ENCODE measurements around the gene HMGN3. TPM values are rescaled to one million over a fixed set of nuclear protein-coding genes. Genes with fewer than 3 reads are reported as not detected.

The HMGN3 gene
- total and polyA plus RNA-seq, 2 donors (not counting 3 experiments of a cell fraction or from before 2014, with no cell fraction given), result 40.1 to 75.1 TPM

DNA sequence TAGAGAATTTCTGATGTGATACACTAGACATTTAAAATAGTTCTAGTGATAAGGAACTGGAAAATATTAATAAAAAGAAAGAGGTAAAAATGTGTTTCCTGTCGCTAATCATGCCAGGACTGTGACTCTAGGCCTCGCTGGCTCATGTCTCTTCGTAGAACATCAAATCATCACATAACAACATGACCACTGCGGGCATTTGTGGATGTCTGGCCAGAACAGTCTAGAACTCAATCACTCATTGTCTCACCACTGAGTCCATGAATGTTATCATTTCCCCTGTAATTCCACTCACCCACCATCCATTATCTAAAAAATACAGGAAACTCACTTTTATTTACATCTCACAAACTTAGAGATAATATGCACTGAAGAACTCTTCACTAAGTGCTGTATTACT, 3.4 kb downstream of the HMGN3 start:
- intact Hi-C loops (cut with micrococcal nuclease), result loop anchor here (5.0 kb wide), 4 partner anchors 264 to 619 kb away; partner anchors contain the start of gene IRAK1BP1
- no peaks in the 10 kb centered on the region for H3K27me3 ChIP-seq (ENCODE audit: control insufficient read depth in 2 of 2, insufficient read depth in 2 of 2, low read length in 2 of 2)
- peak overlapping the region; percentile 20 for H3K27ac ChIP-seq (ENCODE audit: insufficient read depth, low read depth, low read length)
- TF ChIP-seq FOS (IDR thresholded peaks at IDR 0.05; ENCODE audit: borderline replicate concordance, insufficient read depth, low read length), result no peak
- TF ChIP-seq MYC (IDR thresholded peaks at IDR 0.05; ENCODE audit: low read depth, low read length), result no peak
- H3K9me3 ChIP-seq (replicated peaks; ENCODE audit: control insufficient read depth, insufficient read depth, low read length), result no peaks in the 10 kb centered on the region
- H3K4me3 ChIP-seq (replicated peaks in 1 of 3; ENCODE audit: insufficient read depth in 1 of 3, low read depth in 1 of 3, low read length in 3 of 3), result no peak overlapping the region
- no peaks in the 10 kb centered on the region for H3K9me1 ChIP-seq (replicated peaks; ENCODE audit: control insufficient read depth, extremely low read depth, insufficient read depth, low read length)
- dilution Hi-C loops (cut with MboI; ENCODE audit: extremely low pct_ligation_motif_present, low sequenced_read_pairs), result no loop called here
- no peak overlapping the region for H3K9ac ChIP-seq (replicated peaks; ENCODE audit: extremely low read depth, insufficient read depth, low read length)
- peaks cover 31% of the 10 kb centered on the region for H3K79me2 ChIP-seq (ENCODE audit: control insufficient read depth, insufficient read depth, low read length)
- no TSS peak for BruUV-seq (replicated peaks)
- CTCF ChIA-PET, result no interaction called here
- H3K36me3 ChIP-seq (ENCODE audit: control insufficient read depth in 2 of 2, extremely low read depth in 1 of 2, insufficient read depth in 2 of 2, low read length in 2 of 2), result no peaks in the 10 kb centered on the region
- POLR2A ChIA-PET, result no interaction called here
- peaks cover 20% of the 10 kb centered on the region for H3K4me1 ChIP-seq (ENCODE audit: control insufficient read depth, extremely low read depth, insufficient read depth, low read length)
- peak overlapping the region; percentile 17 for H3K4me2 ChIP-seq (ENCODE audit: insufficient read depth, low read length)
- H2AFZ ChIP-seq (ENCODE audit: low read depth, low read length), result no peak overlapping the region
- FAIRE-seq (no peak), DNase-seq (ENCODE audit: low read depth, low spot score) (peak; percentile 73)
- no peaks in the 10 kb centered on the region for H4K20me1 ChIP-seq (replicated peaks; ENCODE audit: control insufficient read depth, extremely low read depth, insufficient read depth, low read length)

- H3K79me2 ChIP-seq (ENCODE audit: control insufficient read depth, insufficient read depth, low read length), result peaks cover 33% of the 10 kb centered on the region
Measured at GRCh38 chr6:79230149-79230548, 4.3 kb downstream of the HMGN3 start.

More at GRCh38 chr6:79230149-79230548, 4.3 kb downstream of the HMGN3 start:
- Histone ChIP-seq H3K9me1 (replicated peaks; ENCODE audit: control insufficient read depth, extremely low read depth, insufficient read depth, low read length) (no peaks in the 10 kb centered on the region), H4K20me1 (replicated peaks; ENCODE audit: control insufficient read depth, extremely low read depth, insufficient read depth, low read length) (no peaks in the 10 kb centered on the region), H2AFZ (ENCODE audit: low read depth, low read length) (no peak overlapping the region), H3K4me3 (replicated peaks in 1 of 3; ENCODE audit: insufficient read depth in 1 of 3, low read depth in 1 of 3, low read length in 3 of 3) (no peak overlapping the region), H3K27ac (ENCODE audit: insufficient read depth, low read depth, low read length) (no peak overlapping the region), H3K4me2 (ENCODE audit: insufficient read depth, low read length) (no peak overlapping the region), H3K9ac (replicated peaks; ENCODE audit: extremely low read depth, insufficient read depth, low read length) (no peak overlapping the region), H3K36me3 (ENCODE audit: control insufficient read depth in 2 of 2, extremely low read depth in 1 of 2, insufficient read depth in 2 of 2, low read length in 2 of 2) (no peaks in the 10 kb centered on the region), H3K9me3 (replicated peaks; ENCODE audit: control insufficient read depth, insufficient read depth, low read length) (no peaks in the 10 kb centered on the region), H3K4me1 (ENCODE audit: control insufficient read depth, extremely low read depth, insufficient read depth, low read length) (peaks cover 20% of the 10 kb centered on the region), H3K27me3 (ENCODE audit: control insufficient read depth in 2 of 2, insufficient read depth in 2 of 2, low read length in 2 of 2) (no peaks in the 10 kb centered on the region)
- TF ChIP-seq, protein P1, sequence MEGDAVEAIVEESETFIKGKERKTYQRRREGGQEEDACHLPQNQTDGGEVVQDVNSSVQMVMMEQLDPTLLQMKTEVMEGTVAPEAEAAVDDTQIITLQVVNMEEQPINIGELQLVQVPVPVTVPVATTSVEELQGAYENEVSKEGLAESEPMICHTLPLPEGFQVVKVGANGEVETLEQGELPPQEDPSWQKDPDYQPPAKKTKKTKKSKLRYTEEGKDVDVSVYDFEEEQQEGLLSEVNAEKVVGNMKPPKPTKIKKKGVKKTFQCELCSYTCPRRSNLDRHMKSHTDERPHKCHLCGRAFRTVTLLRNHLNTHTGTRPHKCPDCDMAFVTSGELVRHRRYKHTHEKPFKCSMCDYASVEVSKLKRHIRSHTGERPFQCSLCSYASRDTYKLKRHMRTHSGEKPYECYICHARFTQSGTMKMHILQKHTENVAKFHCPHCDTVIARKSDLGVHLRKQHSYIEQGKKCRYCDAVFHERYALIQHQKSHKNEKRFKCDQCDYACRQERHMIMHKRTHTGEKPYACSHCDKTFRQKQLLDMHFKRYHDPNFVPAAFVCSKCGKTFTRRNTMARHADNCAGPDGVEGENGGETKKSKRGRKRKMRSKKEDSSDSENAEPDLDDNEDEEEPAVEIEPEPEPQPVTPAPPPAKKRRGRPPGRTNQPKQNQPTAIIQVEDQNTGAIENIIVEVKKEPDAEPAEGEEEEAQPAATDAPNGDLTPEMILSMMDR (IDR thresholded peaks at IDR 0.05; ENCODE audit: extremely low read depth in 1 of 2, insufficient read depth in 1 of 2, low read depth in 1 of 2, low read length in 2 of 2), result no peak
- TF ChIP-seq EZH2 (IDR thresholded peaks at IDR 0.05; ENCODE audit: borderline replicate concordance, low read depth, low read length, severe bottlenecking), result no peak
- ChIA-PET POLR2A (no interaction called here), CTCF (no interaction called here)
- dilution Hi-C loops (cut with MboI; ENCODE audit: extremely low pct_ligation_motif_present, low sequenced_read_pairs) (no loop called here), intact Hi-C loops (cut with micrococcal nuclease) (loop anchor here (5.0 kb wide), 4 partner anchors 263 to 618 kb away; partner anchors contain the start of gene IRAK1BP1)
- no peak for DNase-seq (ENCODE audit: low read depth, low spot score)
- BruUV-seq (replicated peaks), result no TSS peak
- no peak for FAIRE-seq
